ENCODE data around the gene GPATCH4.

The GPATCH4 gene

DNA sequence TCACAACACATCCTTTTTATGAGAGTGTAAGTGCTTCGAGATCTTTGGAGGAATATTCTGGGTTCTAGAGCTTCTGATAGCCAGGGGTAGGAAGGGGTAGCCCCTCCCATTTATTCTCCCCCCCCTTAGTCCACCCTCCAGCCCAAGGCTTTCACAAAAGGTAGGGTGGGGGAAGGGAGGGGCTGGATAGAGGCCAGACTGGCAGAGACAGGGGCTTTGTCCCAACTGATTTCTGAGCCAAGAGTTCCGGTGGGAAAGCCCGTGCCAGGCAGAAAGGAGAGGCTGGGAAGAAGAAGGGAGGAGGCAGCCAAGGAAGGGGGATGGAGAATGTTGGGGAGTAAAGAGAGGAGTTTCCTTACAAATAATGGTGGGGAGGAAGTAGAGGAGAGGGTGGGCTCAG lies 43.8 kb upstream of the GPATCH4 start:
- DNase-seq (ENCODE audit: low read depth in 2 of 2) = no peak
- no peak overlapping the region for H3K4me3 ChIP-seq (replicated peaks in 1 of 2; ENCODE audit: low read depth in 2 of 2, low read length in 2 of 2)
- TF ChIP-seq CTCF (IDR thresholded peaks at IDR 0.05; ENCODE audit: low read depth, low read length) = no peak

GRCh38 chr1:156644640-156645039 lies 43.4 kb upstream of the GPATCH4 start:
- no peak for DNase-seq (ENCODE audit: low read depth in 2 of 2)
- TF ChIP-seq CTCF (IDR thresholded peaks at IDR 0.05; ENCODE audit: low read depth, low read length) = no peak
- H3K4me3 ChIP-seq (replicated peaks in 1 of 2; ENCODE audit: low read depth in 2 of 2, low read length in 2 of 2) = no peak overlapping the region

DNA sequence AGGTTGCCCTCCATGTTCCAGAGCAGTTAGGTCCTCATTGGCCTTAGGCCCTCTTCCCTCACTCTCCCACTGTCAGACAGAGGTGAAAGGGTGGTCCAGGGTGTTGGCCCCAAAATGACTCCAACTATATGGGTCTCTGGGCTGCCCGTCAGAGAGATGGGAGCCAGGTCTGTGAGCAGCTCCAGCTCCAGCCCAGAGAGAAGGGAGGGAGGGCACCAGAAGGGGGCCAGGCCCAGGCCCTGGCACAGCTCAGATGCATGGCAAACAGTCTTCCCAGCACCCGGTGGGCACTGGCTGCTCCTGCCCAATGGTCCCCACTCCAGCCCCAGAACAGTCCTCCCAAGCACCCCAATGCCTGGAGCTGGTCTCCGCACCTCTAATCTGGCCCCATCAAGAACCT lies 42.9 kb upstream of the GPATCH4 start:
- H3K4me3 ChIP-seq (replicated peaks in 1 of 2; ENCODE audit: low read depth in 2 of 2, low read length in 2 of 2) = no peak overlapping the region
- no peak for TF ChIP-seq CTCF (IDR thresholded peaks at IDR 0.05; ENCODE audit: low read depth, low read length)
- no peak for DNase-seq (ENCODE audit: low read depth in 2 of 2)

GRCh38 chr1:156643778-156644092 lies 42.5 kb upstream of the GPATCH4 start:
- no peak overlapping the region for H3K4me3 ChIP-seq (replicated peaks in 1 of 2; ENCODE audit: low read depth in 2 of 2, low read length in 2 of 2)
- no peak for DNase-seq (ENCODE audit: low read depth in 2 of 2)
- TF ChIP-seq CTCF (IDR thresholded peaks at IDR 0.05; ENCODE audit: low read depth, low read length) = no peak

DNA sequence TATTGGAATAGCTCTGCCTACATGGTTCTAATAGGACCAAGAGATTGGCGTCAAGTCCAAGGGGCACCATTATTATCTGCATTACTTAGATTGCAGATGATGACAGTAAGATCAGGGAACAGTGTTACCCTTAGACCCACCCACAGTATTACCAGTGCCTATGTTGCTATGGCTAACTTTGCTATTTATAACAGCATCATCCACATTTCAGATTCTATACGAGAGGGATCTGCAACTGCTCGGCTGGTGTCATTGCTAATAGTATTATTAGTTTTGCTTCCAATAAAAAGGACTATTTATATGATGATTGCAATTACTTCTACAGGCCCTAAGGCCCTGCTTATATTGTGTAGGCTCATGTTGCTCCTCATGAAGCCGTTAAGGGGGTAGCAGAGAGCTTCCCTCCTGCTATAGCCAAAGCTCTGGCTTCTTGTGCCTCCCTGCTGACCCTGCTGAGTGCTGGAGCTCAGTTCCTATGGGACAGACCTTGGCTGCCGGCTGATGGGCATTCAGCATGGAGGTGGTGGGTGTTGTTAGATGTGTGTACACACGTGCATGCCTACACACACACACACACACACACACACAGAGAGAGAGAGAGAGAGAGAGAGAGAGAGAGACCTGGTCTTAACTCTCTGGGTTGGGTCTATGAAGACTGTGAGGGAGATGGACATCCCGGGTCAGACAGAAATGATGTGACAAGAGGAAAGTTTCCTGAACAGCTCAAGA lies 41.9 kb upstream of the GPATCH4 start:
- no peak for DNase-seq (ENCODE audit: low read depth in 2 of 2)
- no peak overlapping the region for H3K4me3 ChIP-seq (replicated peaks in 1 of 2; ENCODE audit: low read depth in 2 of 2, low read length in 2 of 2)
- no peak for TF ChIP-seq CTCF (IDR thresholded peaks at IDR 0.05; ENCODE audit: low read depth, low read length)

DNA sequence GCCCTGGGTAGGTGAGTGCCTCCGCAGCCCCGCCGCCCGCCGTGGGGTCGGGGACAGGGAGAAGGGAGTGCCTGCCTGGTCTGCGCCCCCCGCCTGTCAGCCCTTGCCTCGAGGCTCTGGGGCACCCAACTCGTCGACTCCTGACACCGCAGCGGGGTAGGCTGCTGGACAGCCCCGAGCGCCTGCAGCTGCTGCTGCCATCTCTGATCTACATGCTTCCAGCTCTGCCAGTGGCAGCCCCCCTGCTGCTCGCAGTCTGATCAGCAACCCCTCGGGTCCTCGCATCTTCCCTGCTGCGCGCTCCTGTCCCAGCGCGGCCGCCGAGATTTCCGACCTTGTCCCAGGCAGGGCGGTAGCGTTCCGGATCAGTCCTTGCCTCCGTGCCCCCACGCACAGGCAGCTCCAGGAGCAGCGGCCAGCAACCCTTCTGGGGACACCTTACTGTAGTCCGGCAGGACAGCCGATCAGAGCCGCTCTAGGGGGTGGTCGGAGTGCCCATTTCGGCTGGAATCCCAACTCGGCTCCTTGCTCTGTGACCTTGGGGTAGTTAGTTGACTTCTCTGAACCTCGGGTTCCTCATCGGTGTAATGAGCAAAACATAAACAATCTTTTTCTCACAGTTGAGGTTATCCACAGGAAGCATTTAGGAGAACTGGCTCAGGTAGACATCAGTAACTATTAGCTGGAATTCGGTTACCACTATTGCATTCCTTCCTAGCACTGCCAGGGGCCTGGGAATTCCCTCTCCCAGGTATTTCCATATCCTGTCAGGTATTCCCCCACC lies 41.2 kb upstream of the GPATCH4 start:
- no peak for TF ChIP-seq CTCF (IDR thresholded peaks at IDR 0.05; ENCODE audit: low read depth, low read length)
- H3K4me3 ChIP-seq (replicated peaks in 1 of 2; ENCODE audit: low read depth in 2 of 2, low read length in 2 of 2) = no peak overlapping the region
- no peak for DNase-seq (ENCODE audit: low read depth in 2 of 2)

All from cardiac fibroblast (primary cell).